Measurements from ENCODE around the gene C3orf38. TPM values are rescaled to one million over a fixed set of nuclear protein-coding genes. Genes with fewer than 3 reads are reported as not detected.

The C3orf38 gene
- 10 to 100 TPM; 20.8 to 32.2 TPM for total RNA-seq

DNA sequence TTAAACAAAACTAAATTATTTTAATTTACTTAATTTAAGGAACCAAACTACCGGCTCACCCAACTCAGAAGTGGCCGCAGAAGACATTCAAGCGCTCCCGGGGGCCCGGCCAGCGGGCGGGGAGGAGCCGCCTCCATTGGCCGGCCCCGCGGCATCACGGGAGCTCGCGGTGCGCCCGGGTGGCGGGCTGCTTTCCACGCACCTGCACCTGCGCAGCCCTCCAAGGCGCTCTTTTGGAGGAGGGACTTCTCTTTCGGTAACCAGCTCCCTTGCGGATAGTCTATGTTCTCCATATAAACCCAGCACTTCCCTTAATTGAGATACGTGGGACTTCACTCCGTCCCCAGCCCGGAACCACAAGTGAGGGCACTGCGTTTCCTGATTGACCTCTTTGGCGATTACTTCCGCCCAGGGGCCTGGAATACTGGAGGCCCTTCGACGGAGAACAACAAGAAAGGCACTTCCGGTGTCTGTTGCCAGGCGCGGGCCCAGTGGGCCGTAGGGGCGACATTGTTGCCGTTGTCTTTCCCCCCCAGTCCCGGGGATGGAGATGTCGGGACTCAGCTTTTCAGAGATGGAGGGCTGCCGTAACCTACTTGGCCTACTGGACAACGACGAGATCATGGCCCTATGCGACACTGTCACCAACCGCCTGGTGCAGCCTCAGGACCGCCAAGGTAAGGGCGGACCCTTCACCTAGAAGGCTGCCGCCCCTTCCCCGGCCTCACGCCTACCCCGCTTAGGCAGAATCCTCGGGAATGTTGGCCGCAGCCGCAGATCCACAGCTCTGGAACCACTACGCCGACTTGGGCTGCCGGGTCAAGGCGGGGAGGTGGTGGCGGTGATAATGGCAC is at the start of gene C3orf38:
TSS of gene C3orf38 (plus strand) at position 451 of the 854 bp plus-strand sequence. CDS start at position 545, 94 bp downstream.
- Histone ChIP-seq H3K36me3 (peaks cover under 1% of the 10 kb centered on the region), H3K4me1 (ENCODE audit: control insufficient read depth in 1 of 2, low read depth in 2 of 2) (peaks cover 17 to 29% of the 10 kb centered on the region in 2 donors), H3K4me3 (peak within 1 kb of the TSS; percentile 90), H3K9me3 (no peaks in the 10 kb centered on the region), H3K27me3 (replicated peaks; ENCODE audit: insufficient read depth) (no peaks in the 10 kb centered on the region), H3K27ac (peak within 1 kb of the TSS; percentile 89 to 91)
- ATAC-seq (ENCODE audit: insufficient number of reproducible peaks, low FRiP score, low read depth): peak; percentile 90
- peak; percentile 69 for DNase-seq (ENCODE audit: low spot score)
- TF ChIP-seq, protein P1, sequence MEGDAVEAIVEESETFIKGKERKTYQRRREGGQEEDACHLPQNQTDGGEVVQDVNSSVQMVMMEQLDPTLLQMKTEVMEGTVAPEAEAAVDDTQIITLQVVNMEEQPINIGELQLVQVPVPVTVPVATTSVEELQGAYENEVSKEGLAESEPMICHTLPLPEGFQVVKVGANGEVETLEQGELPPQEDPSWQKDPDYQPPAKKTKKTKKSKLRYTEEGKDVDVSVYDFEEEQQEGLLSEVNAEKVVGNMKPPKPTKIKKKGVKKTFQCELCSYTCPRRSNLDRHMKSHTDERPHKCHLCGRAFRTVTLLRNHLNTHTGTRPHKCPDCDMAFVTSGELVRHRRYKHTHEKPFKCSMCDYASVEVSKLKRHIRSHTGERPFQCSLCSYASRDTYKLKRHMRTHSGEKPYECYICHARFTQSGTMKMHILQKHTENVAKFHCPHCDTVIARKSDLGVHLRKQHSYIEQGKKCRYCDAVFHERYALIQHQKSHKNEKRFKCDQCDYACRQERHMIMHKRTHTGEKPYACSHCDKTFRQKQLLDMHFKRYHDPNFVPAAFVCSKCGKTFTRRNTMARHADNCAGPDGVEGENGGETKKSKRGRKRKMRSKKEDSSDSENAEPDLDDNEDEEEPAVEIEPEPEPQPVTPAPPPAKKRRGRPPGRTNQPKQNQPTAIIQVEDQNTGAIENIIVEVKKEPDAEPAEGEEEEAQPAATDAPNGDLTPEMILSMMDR (IDR thresholded peaks at IDR 0.05): no peak

DNA sequence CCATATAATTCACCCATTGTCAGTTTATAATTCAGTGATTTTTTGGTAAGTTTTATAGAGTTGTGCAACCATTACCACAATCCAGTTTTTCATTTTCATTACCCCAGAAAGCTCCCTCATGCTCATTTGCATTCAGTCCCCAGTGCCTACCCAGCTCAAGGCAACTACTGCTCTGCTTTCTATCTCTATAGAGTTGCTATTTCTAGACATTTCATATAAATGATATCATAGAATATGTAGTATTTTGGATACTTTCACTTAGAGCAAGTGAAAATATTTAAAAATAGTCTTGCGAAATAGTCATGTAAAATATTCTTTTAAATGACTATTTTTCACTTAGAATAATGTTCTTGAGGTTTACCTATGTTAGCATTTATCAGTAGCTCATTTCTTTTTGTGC is 48.6 kb upstream of the C3orf38 start:
- ATAC-seq (ENCODE audit: insufficient number of reproducible peaks, low FRiP score, low read depth) (no peak), DNase-seq (ENCODE audit: low spot score) (no peak)
- Histone ChIP-seq H3K9me3 (no peaks in the 10 kb centered on the region), H3K27ac (no peak overlapping the region), H3K36me3 (no peaks in the 10 kb centered on the region), H3K4me3 (no peak overlapping the region), H3K4me1 (ENCODE audit: control insufficient read depth in 1 of 2, low read depth in 2 of 2) (peaks cover 2 to 9% of the 10 kb centered on the region in 2 donors), H3K27me3 (replicated peaks; ENCODE audit: insufficient read depth) (no peaks in the 10 kb centered on the region)
- TF ChIP-seq, protein P1 (IDR thresholded peaks at IDR 0.05): no peak

DNA sequence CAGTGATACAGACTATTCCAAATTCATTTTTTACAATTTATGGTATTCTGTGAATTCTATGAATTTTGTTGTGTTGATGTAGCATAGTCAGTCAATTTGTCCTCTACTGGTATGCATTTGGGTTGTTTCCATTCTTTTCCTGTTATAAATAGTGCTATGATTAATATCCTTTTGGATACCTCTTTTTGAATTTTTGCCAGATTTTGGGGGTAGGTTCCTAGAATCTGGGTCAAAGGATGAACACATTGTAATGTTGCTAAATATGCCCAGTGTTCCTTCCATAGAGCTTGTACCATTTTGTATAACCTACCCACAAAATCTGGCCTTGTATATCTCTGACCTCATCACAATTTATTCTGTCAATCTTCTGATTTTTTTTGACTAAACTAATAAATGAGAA is 44.4 kb upstream of the C3orf38 start:
- Histone ChIP-seq H3K36me3 (no peaks in the 10 kb centered on the region), H3K27ac (no peak overlapping the region), H3K4me1 (ENCODE audit: control insufficient read depth in 1 of 2, low read depth in 2 of 2) (peaks cover 5 to 14% of the 10 kb centered on the region in 2 donors), H3K27me3 (replicated peaks; ENCODE audit: insufficient read depth) (no peaks in the 10 kb centered on the region), H3K9me3 (no peaks in the 10 kb centered on the region), H3K4me3 (no peak overlapping the region)
- TF ChIP-seq, protein P1 (IDR thresholded peaks at IDR 0.05): no peak
- ATAC-seq (ENCODE audit: insufficient number of reproducible peaks, low FRiP score, low read depth) (no peak), DNase-seq (ENCODE audit: low spot score) (no peak)

DNA sequence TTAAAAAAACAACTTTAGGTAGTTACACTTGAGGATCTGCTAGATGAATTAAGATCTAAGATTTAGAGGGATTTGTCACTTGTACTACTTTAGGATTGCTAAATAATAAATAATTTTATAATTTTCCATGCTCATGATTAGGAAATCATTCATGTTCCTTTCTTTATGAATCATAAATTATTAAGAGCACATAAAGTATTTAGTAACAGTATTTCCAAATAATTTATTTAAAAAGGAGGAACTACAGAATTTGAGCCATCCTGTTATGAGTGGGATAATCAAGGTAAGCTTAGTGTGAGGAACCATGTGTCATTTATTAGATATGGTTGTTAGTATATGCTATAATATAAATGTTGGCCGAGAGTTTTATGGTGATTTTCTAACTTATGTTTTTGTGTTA is 37.5 kb upstream of the C3orf38 start:
- TF ChIP-seq, protein P1 (IDR thresholded peaks at IDR 0.05): no peak
- Histone ChIP-seq H3K27me3 (replicated peaks; ENCODE audit: insufficient read depth) (no peaks in the 10 kb centered on the region), H3K27ac (no peak overlapping the region), H3K9me3 (no peaks in the 10 kb centered on the region), H3K4me3 (no peak overlapping the region), H3K4me1 (ENCODE audit: control insufficient read depth in 1 of 2, low read depth in 2 of 2) (peaks cover 5% of the 10 kb centered on the region in 2 donors), H3K36me3 (no peaks in the 10 kb centered on the region)
- DNase-seq (ENCODE audit: low spot score) (no peak), ATAC-seq (ENCODE audit: insufficient number of reproducible peaks, low FRiP score, low read depth) (no peak)

DNA sequence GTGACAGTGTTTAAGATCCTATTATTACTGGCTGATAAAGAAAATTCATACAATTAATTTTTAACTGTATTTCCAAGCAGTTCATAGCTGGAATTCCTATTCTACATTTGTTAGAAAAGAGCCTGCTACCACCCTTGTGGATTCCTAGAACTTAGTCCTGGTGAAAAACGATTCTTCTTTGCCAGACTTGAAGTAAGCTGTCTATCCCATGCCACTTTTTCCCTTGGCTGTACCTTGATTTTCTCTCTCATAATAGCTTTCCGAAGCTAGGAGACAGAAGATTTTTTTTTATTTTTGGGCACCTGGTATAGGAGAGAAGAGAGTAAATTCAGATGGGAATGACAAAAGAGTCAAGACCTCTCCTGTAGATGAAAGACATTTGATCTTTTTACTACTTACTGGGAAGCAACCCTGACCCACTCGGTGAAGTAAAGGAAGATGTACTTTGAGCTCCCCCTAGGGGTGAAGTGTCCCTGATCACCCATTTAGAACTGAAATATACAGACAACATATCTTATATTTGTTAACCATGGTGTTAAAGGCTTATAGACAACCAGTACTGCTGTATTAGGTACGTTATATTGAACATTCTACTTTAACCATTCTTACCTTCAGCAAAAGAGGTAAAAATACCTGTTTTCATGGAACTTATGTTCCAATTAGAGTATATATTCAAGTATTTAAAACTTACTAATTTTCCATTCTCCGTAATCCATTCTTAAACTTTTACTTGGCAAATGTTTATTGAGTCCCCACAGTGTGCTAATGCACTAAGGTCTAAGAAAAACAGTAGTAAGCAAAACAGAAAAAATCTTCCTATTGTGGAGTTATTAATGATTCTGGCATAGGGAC is 36.2 kb upstream of the C3orf38 start:
- Histone ChIP-seq H3K4me1 (ENCODE audit: control insufficient read depth in 1 of 2, low read depth in 2 of 2) (peaks cover 3 to 5% of the 10 kb centered on the region in 2 donors), H3K27me3 (replicated peaks; ENCODE audit: insufficient read depth) (no peaks in the 10 kb centered on the region), H3K4me3 (no peak overlapping the region), H3K9me3 (no peaks in the 10 kb centered on the region), H3K36me3 (no peaks in the 10 kb centered on the region), H3K27ac (no peak overlapping the region)
- ATAC-seq (ENCODE audit: insufficient number of reproducible peaks, low FRiP score, low read depth) (peak; percentile 66), DNase-seq (ENCODE audit: low spot score) (peak; percentile 14)
- TF ChIP-seq, protein P1 (IDR thresholded peaks at IDR 0.05): peak; percentile 64
